Ishikawa (cell line): Measurements from ENCODE around the gene SUMO4.

Source experiments
- CEBPB ChIP-seq: IDR thresholded peaks from 2 replicates; pipeline ENCODE4 v1.6.1; 2012
- CREB1 ChIP-seq: IDR thresholded peaks from 2 replicates; pipeline ENCODE4 v1.6.1; 2012; ENCODE audit warnings: low read depth
- EGR1 ChIP-seq: IDR thresholded peaks from 2 replicates; pipeline ENCODE4 v1.6.1; 2012
- EP300 ChIP-seq: IDR thresholded peaks from 2 replicates; pipeline ENCODE4 v1.6.1; 2012; ENCODE audit warnings: borderline replicate concordance
- FOXM1 ChIP-seq: IDR thresholded peaks from 2 replicates; pipeline ENCODE4 v1.6.1; 2012; ENCODE audit warnings: low read depth, borderline replicate concordance
- NFIC ChIP-seq: IDR thresholded peaks from 2 replicates; pipeline ENCODE4 v1.6.1; 2012
- RAD21 ChIP-seq: IDR thresholded peaks from 2 replicates; pipeline ENCODE4 v1.6.1; 2012; ENCODE audit warnings: low read depth
- TAF1 ChIP-seq: IDR thresholded peaks from 2 replicates; pipeline ENCODE4 v1.6.1; 2012; ENCODE audit warnings: low read depth, mild to moderate bottlenecking
- TCF12 ChIP-seq: IDR thresholded peaks from 2 replicates; pipeline ENCODE4 v1.6.1; 2012; ENCODE audit warnings: low read depth
- TEAD4 ChIP-seq: IDR thresholded peaks from 2 replicates; pipeline ENCODE4 v1.6.1; 2012
- YY1 ChIP-seq: IDR thresholded peaks from 2 replicates; pipeline ENCODE4 v1.6.1; 2012; ENCODE audit warnings: low read depth
- ZBTB7A ChIP-seq: IDR thresholded peaks from 2 replicates; pipeline ENCODE4 v1.6.1; 2012; ENCODE audit warnings: low read depth
- TF ChIP-seq, protein P1 (sequence below): IDR thresholded peaks from 2 replicates; pipeline ENCODE4 v1.6.1; 2012; ENCODE audit warnings: low read depth, mild to moderate bottlenecking
- TF ChIP-seq, protein P2 (sequence below): IDR thresholded peaks from 2 replicates; pipeline ENCODE4 v1.6.1; 2012
- TF ChIP-seq, protein P3 (sequence below): IDR thresholded peaks from 2 replicates; pipeline ENCODE4 v1.6.1; 2012

The SUMO4 gene

DNA sequence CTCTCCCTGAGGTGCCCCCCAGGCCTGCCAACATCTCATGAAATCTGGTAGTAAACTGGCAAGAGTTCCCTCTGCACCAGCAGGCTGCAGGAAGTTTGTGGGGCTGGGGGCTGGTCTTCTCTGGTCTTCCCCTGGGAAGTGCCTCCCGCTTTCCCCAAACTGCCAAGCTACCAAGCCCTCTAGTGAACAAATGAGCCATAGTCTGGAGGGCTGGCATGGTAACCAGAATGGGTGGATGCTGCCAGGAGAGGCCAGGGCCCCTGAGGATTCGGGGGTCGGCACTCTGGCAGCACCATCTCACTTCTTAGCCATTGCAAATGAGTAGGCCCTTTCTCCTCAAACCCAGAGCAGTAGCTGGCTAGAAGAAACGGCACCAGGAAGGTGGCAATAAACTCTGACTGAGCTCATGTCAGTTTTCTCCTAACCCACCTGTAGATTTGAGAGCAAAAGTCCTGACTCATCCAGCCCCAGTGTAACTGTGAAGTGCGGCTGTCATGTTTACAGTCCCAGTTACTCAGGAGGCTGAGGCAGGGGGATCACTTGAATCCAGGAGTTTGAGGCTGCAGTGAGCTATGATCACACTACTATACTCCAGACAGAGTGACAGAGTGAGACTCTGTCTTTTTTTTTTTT, 48.9 kb downstream of the SUMO4 start:
- TF ChIP-seq TEAD4 = no peak
- TF ChIP-seq, protein P1, sequence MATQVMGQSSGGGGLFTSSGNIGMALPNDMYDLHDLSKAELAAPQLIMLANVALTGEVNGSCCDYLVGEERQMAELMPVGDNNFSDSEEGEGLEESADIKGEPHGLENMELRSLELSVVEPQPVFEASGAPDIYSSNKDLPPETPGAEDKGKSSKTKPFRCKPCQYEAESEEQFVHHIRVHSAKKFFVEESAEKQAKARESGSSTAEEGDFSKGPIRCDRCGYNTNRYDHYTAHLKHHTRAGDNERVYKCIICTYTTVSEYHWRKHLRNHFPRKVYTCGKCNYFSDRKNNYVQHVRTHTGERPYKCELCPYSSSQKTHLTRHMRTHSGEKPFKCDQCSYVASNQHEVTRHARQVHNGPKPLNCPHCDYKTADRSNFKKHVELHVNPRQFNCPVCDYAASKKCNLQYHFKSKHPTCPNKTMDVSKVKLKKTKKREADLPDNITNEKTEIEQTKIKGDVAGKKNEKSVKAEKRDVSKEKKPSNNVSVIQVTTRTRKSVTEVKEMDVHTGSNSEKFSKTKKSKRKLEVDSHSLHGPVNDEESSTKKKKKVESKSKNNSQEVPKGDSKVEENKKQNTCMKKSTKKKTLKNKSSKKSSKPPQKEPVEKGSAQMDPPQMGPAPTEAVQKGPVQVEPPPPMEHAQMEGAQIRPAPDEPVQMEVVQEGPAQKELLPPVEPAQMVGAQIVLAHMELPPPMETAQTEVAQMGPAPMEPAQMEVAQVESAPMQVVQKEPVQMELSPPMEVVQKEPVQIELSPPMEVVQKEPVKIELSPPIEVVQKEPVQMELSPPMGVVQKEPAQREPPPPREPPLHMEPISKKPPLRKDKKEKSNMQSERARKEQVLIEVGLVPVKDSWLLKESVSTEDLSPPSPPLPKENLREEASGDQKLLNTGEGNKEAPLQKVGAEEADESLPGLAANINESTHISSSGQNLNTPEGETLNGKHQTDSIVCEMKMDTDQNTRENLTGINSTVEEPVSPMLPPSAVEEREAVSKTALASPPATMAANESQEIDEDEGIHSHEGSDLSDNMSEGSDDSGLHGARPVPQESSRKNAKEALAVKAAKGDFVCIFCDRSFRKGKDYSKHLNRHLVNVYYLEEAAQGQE = no peak
- TF ChIP-seq TCF12 = no peak
- TF ChIP-seq, protein P2, sequence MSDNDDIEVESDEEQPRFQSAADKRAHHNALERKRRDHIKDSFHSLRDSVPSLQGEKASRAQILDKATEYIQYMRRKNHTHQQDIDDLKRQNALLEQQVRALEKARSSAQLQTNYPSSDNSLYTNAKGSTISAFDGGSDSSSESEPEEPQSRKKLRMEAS = no peak
- no peak for TF ChIP-seq FOXM1
- TF ChIP-seq ZBTB7A = no peak
- TF ChIP-seq EGR1 = no peak
- TF ChIP-seq RAD21 = no peak
- TF ChIP-seq EP300 = no peak
- no peak for TF ChIP-seq TAF1
- TF ChIP-seq CREB1 = no peak
- no peak for TF ChIP-seq CEBPB
- TF ChIP-seq NFIC = no peak
- no peak for TF ChIP-seq YY1
- TF ChIP-seq, protein P3, sequence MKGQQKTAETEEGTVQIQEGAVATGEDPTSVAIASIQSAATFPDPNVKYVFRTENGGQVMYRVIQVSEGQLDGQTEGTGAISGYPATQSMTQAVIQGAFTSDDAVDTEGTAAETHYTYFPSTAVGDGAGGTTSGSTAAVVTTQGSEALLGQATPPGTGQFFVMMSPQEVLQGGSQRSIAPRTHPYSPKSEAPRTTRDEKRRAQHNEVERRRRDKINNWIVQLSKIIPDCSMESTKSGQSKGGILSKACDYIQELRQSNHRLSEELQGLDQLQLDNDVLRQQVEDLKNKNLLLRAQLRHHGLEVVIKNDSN = no peak

DNA sequence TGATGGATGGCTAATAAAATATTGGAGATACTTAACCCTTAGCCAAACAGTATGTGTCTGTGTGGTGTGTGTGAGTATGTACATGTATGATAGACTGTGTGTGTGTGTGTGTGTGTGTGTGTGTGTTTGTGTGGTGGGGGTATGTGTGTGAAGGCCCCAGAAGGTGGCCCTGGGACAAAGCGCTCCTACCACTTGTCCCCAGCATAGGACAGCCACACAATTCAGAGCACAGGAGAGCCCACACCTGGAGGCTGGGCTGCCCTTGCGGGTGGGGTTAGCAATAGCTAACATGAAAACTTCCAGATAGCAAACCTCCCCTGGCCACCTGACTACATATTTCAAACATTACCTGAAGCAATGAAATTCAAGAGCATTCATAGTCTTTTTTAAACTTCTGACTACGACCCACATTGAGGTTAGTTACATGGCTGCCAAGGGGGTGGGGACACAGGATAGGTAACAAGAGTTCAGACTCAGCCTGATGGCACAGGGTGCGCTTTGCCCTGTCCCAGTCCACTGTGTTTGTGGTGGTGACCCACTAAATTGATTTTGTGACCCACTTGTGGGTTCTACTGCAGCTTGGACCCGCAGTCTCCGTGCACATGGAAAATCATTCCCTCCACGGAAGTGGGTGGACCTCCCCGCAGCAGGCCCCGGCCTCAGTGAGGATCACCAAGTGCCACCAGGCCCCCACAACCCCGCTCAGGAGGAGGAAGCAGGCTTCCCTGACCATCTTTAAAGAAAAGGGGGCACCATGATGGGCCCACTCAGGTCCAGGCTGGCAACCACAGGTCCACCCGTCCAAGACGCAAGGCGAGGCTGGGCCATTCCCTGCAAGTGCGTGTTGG, 50.0 kb downstream of the SUMO4 start:
- no peak for TF ChIP-seq EP300
- TF ChIP-seq FOXM1 = no peak
- no peak for TF ChIP-seq YY1
- TF ChIP-seq CEBPB = no peak
- TF ChIP-seq, protein P3 = no peak
- no peak for TF ChIP-seq TCF12
- no peak for TF ChIP-seq TAF1
- TF ChIP-seq NFIC = no peak
- TF ChIP-seq, protein P2 = no peak
- no peak for TF ChIP-seq CREB1
- no peak for TF ChIP-seq RAD21
- TF ChIP-seq ZBTB7A = no peak
- TF ChIP-seq TEAD4 = no peak
- no peak for TF ChIP-seq EGR1
- TF ChIP-seq, protein P1 = no peak
